ENCODE data around the gene FANCI. TPM values are rescaled to one million over a fixed set of nuclear protein-coding genes. Genes with fewer than 3 reads are reported as not detected.
A peak's percentile ranks its signal among the peaks of the same experiment; 100 is the strongest.

FANCI gene
- total RNA-seq, 3 donors from 2014 or later = 7.6 to 9.9 (median 7.9) TPM

DNA sequence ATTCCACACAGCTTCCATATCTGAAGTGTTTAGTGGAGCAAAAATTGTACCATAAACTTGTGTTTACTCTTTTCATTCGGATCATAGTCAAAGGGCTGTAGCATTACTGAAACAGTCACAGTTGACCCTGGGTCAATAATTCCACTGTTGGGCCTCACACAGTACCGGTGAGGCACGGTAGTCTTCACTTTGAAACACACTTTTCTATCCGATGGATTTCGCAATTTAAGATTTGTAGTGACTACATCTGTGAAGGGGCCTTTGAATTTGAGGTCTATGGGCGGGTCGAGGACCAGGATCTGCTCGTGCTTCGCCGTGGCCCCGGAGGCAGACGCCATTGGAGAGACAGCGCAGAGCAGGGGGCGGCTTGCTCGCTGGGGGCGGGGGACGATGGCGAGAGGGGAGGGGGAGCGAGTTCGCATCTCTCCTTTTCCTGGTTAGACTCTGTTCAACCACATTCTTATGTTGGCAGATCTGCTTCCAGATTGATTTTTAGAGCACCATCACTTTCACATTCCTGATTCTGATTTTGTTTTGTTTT lies 42.2 kb upstream of the FANCI start:
- Histone ChIP-seq H3K4me3 (no peak overlapping the region), H3K27ac (no peak overlapping the region), H3K36me3 (no peaks in the 10 kb centered on the region), H3K9me3 (no peaks in the 10 kb centered on the region), H3K4me1 (no peaks in the 10 kb centered on the region), H3K27me3 (no peaks in the 10 kb centered on the region)
- TF ChIP-seq, protein P1, sequence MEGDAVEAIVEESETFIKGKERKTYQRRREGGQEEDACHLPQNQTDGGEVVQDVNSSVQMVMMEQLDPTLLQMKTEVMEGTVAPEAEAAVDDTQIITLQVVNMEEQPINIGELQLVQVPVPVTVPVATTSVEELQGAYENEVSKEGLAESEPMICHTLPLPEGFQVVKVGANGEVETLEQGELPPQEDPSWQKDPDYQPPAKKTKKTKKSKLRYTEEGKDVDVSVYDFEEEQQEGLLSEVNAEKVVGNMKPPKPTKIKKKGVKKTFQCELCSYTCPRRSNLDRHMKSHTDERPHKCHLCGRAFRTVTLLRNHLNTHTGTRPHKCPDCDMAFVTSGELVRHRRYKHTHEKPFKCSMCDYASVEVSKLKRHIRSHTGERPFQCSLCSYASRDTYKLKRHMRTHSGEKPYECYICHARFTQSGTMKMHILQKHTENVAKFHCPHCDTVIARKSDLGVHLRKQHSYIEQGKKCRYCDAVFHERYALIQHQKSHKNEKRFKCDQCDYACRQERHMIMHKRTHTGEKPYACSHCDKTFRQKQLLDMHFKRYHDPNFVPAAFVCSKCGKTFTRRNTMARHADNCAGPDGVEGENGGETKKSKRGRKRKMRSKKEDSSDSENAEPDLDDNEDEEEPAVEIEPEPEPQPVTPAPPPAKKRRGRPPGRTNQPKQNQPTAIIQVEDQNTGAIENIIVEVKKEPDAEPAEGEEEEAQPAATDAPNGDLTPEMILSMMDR (IDR thresholded peaks at IDR 0.05) = no peak
- no peak for TF ChIP-seq POLR2AphosphoS5 (IDR thresholded peaks at IDR 0.05)
- no peak for TF ChIP-seq POLR2A (IDR thresholded peaks at IDR 0.05)
- intact Hi-C loops (cut with DNase I; ENCODE audit: low total_unique reads) = no loop called here
- DNase-seq (ENCODE audit: low spot score in 2 of 2) = no peak

DNA sequence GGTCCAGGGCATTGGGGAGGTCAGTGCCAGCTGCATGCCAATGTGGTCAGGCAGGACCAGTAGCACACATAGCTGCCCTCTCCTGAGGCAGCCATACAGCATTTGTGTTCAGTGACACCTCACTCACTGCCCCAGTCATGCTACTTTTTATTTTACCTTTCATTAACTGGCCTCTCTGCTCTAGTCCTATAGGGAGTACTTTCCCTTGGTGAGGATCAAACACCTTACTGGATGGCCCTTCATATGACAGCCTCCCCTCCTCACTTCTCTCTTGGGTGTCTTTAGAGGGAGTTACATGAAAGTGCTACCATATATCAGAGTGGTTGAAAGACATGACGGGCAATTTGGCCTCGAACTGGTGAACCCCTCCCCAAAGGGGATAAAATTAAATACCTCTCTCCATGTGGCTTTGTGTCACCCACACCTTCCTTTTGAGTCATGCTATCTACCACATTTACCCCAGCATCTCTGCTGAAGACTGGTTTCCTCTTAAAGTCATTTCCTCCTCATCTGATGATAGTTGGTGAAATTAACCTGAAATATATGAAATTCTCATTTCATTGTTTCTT lies 40.0 kb upstream of the FANCI start:
- no peak overlapping the region for H3K4me3 ChIP-seq
- TF ChIP-seq POLR2A (IDR thresholded peaks at IDR 0.05) (no peak), POLR2AphosphoS5 (IDR thresholded peaks at IDR 0.05) (no peak)
- TF ChIP-seq, protein P1 (IDR thresholded peaks at IDR 0.05) = no peak
- no peaks in the 10 kb centered on the region for H3K36me3 ChIP-seq
- H3K4me1 ChIP-seq = no peaks in the 10 kb centered on the region
- no peak overlapping the region for H3K27ac ChIP-seq
- DNase-seq (ENCODE audit: low spot score in 2 of 2) = no peak
- no peaks in the 10 kb centered on the region for H3K27me3 ChIP-seq
- intact Hi-C loops (cut with DNase I; ENCODE audit: low total_unique reads) = no loop called here
- H3K9me3 ChIP-seq = no peaks in the 10 kb centered on the region

DNA sequence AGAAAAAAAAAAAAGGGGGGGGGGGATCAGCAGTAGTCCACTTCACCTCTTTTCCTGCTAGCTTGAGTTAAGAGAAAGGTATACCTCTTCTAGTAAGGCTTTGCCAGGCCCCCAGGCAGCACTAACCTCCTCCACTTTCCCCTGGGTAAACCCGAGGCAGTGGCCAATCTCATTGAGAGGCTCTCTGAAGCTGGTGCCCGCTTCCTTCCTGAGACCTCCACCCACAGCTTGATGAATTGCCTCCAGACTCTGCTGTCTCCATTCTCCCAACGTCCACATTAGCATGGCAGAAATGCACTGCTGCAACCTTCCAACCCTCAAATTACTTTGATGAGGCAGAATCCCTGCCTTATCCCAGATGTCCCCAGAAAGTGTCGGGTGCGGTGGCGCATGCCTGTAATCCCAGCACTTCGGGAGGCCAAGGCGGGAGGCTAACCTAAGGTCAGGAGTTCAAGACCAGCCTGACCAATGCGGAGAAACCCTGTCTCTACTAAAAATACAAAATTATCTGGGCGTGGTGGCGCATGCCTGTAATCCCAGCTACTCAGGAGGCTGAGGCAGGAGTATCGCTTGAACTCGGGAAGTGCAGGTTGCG lies 37.7 kb upstream of the FANCI start:
- DNase-seq (ENCODE audit: low spot score in 2 of 2) = no peak
- no peaks in the 10 kb centered on the region for H3K27me3 ChIP-seq
- TF ChIP-seq POLR2AphosphoS5 (IDR thresholded peaks at IDR 0.05) (no peak), POLR2A (IDR thresholded peaks at IDR 0.05) (no peak)
- TF ChIP-seq, protein P1 (IDR thresholded peaks at IDR 0.05) = no peak
- intact Hi-C loops (cut with DNase I; ENCODE audit: low total_unique reads) = no loop called here
- H3K27ac ChIP-seq = no peak overlapping the region
- no peak overlapping the region for H3K4me3 ChIP-seq
- H3K9me3 ChIP-seq = no peaks in the 10 kb centered on the region
- H3K36me3 ChIP-seq = no peaks in the 10 kb centered on the region
- H3K4me1 ChIP-seq = no peaks in the 10 kb centered on the region

GRCh38 chr15:89206908-89207331 lies 36.9 kb upstream of the FANCI start:
- H3K27me3 ChIP-seq = no peaks in the 10 kb centered on the region
- peak; percentile 44 to 67 for DNase-seq (ENCODE audit: low spot score in 2 of 2)
- H3K4me3 ChIP-seq = peak overlapping the region in 2 of 3 donors; percentile 24 to 54
- TF ChIP-seq POLR2AphosphoS5 (IDR thresholded peaks at IDR 0.05) = no peak
- TF ChIP-seq, protein P1 (IDR thresholded peaks at IDR 0.05) = peak; percentile 85 to 94 (median 87)
- intact Hi-C loops (cut with DNase I; ENCODE audit: low total_unique reads) = no loop called here
- H3K9me3 ChIP-seq = no peaks in the 10 kb centered on the region
- no peak overlapping the region for H3K27ac ChIP-seq
- H3K36me3 ChIP-seq = no peaks in the 10 kb centered on the region
- H3K4me1 ChIP-seq = no peaks in the 10 kb centered on the region

DNA sequence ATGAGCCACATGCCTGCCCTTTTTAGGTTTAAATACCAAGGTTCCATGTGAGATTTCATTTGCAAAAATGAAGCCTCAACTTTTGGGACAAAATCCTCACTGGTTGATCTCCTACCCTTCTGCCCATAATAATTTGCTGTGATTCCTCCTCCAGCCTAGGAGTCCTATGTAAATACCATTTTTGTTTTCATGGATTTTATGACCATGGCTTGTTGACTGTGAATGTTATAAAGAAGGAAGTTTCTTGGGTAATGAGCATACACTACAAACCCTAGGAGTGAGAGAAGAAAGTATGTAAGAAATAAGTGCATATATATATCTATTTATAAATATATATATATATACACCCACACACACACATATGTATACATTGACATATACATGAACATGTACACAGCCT lies 35.5 kb upstream of the FANCI start:
- intact Hi-C loops (cut with DNase I; ENCODE audit: low total_unique reads) = no loop called here
- Histone ChIP-seq H3K27me3 (no peaks in the 10 kb centered on the region), H3K4me1 (no peaks in the 10 kb centered on the region), H3K4me3 (no peak overlapping the region), H3K27ac (no peak overlapping the region), H3K36me3 (no peaks in the 10 kb centered on the region), H3K9me3 (no peaks in the 10 kb centered on the region)
- no peak for DNase-seq (ENCODE audit: low spot score in 2 of 2)
- TF ChIP-seq POLR2AphosphoS5 (IDR thresholded peaks at IDR 0.05) = no peak
- no peak for TF ChIP-seq POLR2A (IDR thresholded peaks at IDR 0.05)
- TF ChIP-seq, protein P1 (IDR thresholded peaks at IDR 0.05) = no peak
